Superior temporal gyrus (tissue), 1 donor: ENCODE measurements around the gene RNF7.
"Not testable (repeated sequence)": the region's sequence is repeated elsewhere in the genome, so short reads cannot be mapped to it uniquely, and the experiment has no call there.

Experiments used
- DNase-seq: peaks from one replicate; pipeline ENCODE4 v3.0.0-alpha.2; 2016; ENCODE audit errors: extremely low spot score

The RNF7 gene

DNA sequence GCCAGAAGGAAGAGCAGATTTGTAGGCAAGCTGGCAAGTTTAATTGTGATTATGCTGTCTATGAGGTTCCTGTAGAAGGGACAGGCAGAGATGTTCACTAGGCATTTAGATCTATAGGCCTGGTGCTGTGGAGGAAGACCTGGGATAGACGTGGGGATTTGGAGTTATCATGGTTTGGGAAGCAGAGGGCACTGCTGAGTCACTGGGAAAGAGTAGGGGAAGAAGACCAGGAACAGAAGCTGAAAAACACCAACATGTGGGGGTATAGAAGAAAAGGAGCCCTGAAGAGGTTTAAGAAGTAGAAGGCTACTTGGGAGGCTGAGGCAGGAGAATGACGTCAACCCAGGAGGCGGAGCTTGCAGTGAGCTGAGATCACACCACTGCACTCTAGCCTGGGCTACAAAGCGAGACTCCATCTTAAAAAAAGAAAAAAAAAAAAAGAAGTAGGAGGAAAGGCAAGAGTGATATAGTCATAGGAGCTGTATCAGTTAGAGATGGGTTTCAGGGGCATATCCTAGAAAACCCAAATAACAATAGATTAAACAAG lies 44.4 kb downstream of the RNF7 start:
- DNase-seq = no peak

DNA sequence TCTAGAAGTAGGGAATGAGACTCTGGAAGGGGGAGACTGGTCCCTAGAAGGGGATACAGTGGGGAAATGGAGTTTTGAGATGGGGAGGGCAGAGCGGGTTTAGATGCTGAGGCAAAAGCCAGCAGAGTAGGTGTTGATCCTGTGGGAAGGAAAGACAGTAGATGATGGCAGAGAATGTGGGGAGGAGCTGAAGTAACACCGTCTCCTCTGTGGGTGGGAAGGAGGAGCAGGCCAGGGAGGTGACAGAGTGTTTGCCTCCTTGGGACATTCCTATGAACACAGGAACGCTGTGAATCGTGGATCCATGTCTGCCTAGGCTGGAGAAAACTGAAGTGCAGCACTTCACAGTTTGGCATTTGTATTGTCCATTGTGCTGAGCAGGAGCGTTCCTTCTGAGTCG lies 45.5 kb downstream of the RNF7 start:
- no peak for DNase-seq

DNA sequence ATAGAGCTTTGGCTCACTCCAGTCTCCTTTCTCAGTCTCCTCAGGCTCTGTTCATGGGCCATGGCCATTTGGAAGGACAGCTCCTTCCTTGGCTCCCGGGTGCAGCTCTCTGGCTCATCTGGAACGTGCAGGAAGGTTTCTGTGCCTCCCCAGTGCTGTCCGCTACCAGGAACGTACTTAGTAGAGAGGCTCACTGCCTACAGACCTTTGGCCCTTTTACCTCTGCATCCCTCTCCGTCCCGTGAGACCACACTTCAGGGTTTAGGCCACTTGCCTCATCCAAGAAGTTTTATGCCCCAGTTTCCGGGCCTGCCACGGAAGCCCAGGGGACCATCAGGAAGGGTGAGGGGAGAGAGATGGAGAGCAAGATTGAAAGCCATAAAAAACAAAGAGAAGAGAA lies 46.0 kb downstream of the RNF7 start:
- no peak for DNase-seq

DNA sequence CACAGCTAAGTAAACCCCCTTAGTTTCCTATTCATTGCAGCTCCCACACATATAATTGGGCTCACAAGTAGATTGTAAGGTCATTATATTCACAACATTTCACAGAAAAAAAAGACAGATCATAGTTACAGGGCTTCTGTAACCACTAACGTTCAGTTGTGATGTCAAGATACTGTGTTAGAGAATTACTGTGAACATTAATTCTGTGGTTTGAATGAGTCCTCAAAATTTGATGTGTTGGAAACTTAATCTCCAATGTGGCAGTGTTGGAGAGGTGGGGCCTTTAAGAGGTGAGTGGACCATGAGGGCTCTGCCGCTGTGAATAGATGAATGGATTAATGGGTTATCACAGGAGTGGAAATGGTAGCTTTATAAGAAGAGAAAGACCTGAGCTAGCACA lies 46.4 kb downstream of the RNF7 start:
- DNase-seq = no peak

DNA sequence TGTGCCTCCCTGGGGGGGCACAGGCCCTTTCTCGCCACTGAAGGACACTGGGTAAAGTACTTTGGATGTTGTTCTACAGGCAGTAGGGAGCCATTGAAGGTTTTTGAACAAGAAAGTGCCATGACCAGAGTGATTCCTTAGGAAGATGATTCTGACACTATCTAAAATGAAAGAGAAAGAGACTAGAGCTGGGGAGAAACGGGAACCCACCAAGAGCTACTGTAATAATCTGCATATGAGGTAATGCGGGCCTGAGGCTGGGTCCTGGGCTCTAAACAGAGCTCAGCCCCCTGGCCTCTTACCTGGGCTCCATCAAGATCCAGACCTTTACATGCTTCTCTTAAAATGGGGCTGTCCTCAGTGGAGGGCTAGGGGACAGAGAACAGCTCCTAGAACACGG lies 50.1 kb downstream of the RNF7 start:
- DNase-seq = no peak

DNA sequence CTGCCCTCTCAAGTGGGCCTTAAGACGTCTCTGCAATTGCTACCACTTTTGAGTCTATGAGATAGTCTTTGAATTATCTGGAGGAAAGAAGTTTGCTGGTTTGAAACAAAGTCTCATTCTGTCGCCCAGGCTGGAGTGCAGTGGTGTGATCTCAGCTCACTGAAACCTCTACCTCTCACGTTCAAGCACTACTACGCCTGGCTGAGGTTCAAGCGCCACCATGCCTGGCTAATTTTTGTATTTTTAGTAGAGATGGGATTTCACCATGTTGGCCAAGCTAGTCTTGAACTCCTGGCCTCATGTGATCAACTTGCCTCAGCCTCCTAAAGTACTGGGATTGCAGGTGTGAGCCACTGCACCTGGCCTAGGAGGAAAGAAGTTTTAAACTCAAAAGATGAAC lies 50.7 kb downstream of the RNF7 start:
- not testable (repeated sequence) for DNase-seq

DNA sequence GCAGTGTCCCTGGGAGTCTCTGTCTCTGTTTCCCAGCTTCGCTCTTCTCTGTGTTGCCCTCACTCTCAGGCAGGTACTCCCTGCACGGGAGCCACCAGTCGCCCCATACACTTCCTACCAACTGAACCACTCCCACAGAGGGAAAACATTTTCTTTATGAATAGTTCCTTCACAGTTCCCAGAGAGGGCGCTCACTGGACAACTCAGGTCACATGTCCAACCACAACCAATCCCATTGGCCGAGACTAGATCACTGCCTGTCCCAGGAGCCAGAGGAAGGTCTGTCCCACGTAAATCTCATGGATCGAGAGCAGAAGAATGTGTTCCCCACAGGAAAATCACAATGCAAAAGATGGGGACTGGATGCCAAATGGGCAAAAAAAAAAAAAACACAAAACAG lies 51.2 kb downstream of the RNF7 start:
- no peak for DNase-seq

DNA sequence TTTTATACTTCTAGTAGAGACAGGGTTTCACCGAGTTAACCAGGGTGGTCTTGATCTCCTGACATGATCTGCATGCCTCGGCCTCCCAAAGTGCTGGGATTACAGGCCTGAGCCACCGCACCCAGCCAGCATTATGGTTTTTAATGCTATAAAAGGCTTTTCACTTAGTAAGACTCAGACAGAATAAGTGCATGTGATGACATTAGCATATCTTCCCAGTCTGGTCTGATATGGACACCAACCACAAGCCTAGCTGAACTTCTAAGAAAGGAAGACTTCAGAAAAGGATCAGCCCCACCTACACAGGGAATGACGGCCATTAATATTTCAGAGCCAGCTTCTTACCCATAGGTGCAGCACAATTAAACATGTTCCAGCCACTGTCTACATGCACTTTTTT lies 52.1 kb downstream of the RNF7 start:
- no peak for DNase-seq

DNA sequence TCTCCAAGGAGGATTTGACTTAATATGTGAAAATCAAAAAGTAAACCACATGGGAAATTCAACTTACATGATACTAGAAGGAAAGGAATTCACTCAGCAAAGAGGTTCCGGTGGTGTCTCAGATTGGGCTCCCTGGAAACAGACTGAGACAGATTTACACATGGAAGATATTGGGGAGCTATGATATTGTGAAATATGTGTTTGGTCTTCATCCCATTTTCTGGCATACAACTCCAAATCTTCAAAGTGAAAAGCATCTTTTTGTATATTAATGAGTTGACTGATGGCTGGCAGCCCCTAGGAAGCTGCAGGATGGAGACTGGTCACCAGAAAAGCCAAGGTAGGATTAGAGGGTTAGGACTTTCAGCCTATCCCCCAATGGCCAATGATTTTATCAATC lies 54.4 kb downstream of the RNF7 start:
- DNase-seq = no peak

DNA sequence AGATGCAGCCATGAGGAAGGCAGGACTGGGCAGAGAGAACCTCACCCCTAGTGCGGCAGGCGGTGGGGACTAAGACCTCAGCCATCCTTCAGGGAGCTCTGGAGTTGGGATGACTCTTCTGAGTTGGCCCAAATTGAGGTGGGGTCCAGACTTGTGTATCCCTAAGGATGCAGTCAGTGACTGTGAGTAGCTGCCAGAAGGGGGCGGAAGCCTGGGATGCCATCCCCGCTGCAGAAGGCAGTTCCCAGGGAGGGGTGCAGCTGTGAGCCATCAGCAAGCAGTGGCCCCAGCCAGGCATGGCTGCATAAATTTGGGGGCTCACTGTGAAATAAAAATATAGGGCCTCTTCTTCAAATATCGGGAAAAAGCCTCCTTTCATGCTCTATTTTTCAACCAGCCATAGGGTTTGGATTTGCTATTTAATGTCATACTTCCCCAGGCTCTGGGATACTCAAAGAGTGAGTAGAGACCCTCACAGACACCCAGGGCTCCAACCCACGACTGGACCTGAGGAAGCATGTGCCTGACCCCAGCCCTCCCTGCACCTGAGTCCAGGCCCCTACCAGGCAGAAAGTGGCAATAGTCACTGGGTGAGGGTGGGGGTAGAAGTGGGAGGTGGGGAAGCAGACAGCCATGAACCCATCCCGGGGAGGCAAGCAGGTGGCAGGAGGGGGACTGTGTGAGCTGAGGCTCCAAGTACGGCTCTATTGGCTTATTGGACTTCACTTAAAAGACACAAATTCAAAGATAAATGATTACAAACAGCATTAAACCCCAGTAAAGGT lies 55.6 kb downstream of the RNF7 start:
- no peak for DNase-seq

DNA sequence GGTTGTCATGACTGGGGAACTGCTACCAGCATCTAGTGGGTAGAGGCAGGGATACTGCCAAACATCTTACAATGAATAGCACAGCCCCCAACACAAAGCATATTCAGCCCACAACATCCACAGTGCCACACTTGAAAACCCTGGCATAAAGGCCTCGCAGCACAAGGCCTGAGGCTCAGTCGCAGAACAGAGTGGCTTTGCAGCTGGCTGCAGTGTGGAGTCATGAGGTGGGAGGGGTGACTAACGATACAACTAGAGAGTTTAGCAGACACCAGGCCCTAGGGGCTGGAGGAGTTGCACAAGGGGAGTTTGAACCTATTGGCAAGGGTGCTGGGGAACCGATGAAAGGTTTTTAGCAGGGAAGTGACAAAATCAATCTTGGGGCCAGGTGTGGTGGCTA lies 57.2 kb downstream of the RNF7 start:
- no peak for DNase-seq

DNA sequence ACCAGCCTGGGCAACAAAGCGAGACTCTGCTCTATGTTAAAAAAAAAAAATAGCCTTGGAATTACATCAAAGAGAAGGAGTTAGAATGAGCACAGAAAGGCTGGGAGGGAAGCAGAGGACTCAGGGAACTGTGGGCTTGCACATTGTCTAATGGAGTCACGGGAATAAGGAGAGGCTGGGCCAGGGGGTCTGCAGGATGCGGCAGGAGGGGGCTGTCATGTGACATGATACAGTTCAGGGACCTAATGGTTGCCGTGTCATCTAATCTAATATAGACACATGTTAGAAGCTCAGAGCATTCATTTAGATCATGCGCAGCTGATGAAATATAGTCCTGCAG lies 57.6 kb downstream of the RNF7 start:
- DNase-seq = no peak

DNA sequence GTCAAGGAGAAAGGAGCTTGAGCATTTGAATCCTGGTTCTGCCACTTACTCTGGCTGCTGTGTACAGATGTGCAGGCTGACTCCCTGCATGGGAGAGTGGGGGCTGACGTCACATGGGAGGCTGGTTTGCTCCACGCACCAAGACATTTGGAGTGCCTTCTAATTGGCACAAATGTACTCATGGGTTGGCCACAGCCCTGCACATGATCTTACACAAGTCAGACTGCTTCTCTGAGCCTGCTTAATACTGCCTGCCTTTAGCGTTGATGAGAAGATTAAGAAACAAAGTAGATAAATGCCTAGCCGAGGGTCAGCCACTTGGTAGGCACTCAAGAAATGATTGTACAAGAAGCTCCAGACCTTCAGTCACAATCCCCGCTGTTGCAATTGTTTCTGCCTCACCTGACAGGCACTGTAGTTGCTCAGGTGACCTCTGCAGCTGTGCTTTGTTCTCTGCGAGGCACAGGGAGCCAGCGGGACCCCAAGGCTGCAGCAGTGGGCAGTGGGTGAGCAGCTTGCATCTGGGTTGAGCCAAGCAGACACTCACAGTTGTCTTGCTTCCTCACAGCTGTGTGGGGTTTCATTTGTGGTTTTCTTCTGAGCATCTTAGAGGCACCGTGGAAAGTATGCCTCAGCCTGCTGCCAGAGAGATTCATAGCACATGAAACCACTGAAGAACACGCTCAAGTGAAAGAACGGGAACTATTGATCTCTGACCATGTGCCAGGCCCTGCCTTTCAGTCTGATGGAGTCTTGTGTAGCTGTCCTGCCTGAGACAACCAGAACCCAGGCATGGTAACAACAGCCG lies 58.2 kb downstream of the RNF7 start:
- DNase-seq = no peak
